NCI-H510A treated with DMSO at 0.1 percent for 48 hours (cell line): ENCODE results near the gene MYOM3.

Experiments used
- DNase-seq: peaks from one replicate; lab custom pipeline; 2025; lab: John Stamatoyannopoulos, UW

MYOM3 gene

DNA sequence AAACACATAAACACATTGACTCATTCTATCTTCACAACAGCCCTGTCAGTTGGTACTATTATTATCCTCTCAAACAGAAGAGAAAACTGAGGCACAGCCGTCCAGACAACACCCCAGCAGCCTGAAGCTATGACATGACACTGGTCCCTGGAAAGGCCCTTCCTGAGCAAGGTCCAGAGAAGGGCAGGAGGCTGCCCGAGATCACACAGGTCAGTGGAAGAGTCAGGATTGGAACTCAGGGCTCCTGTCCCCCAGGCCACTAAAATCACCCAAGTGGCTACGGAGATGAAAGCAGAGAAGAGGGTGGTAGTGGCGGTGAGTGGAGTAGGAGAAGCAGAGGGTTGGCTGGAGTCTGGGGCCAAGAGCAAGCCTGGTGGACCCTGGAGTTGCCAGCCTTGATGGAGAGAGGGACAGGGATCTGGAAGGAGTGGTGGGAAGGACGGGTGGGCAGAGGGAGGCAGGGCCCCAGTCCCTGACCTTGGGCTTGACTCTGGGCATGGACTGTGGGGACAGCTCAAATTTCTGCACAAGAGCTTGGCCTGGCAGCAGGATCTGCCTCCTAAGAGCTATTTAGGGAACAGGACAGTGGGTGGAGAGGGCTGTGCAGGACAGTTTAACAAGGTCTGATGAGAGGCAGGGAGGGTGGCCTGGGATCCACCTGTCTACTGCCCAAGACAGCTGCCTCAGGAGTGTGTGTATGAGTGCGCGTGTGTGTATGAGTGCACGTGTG lies 15.8 kb downstream of the MYOM3 start:
- DNase-seq, result no peak

DNA sequence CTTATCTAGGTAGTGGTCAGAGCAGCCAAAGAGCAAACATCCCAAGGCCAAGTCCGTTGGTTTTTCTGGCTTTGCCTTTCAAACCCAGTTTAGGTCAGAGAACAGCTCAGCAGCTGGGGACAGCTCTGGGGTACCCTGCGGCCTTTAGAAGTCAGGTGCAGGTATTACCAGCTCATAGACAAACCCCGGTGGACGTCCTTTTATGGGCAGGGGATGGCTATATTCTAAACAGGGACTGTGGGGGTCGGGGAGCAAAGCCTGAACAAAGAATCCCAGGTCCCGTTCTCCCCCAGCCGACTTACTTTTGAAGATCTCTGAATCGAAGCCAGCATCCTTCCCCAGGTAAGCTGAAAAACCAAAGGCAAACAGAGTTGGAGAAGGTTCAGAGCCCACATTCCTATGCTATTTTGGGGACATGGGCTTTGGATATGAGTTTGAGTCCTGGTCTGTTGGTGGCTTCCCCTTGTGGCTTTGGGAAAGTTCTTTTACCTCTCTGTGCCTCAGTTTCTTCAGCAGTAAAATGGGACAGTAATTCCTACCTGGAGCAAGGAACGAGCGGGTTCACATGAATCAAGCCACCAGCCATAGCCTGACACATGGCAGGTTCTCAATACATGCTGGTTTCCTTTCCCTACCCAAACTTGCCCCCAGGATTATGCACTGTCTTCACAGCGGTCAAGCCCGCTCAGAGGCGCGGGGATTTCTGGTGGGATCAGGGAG lies 16.6 kb downstream of the MYOM3 start:
- DNase-seq, result no peak

DNA sequence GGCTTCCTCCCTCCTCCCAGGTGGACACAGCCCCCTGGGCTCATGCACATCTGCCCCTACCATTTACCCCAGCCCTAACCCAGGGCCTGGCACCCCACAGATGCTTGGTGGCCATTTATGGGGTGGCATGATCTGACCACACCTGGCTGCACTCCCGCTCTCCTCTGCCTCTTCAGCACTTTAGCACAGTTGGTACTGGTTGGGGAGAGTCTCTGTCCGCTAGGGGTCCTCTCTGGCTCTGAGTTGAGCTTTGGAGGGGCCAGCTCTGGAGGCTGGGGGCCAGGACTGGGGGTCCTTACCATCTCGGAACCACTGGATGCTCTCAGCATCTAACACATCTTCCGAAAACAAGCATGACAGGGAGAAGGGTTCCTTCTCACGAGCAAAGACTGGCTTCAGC lies 17.4 kb downstream of the MYOM3 start:
- DNase-seq, result no peak

DNA sequence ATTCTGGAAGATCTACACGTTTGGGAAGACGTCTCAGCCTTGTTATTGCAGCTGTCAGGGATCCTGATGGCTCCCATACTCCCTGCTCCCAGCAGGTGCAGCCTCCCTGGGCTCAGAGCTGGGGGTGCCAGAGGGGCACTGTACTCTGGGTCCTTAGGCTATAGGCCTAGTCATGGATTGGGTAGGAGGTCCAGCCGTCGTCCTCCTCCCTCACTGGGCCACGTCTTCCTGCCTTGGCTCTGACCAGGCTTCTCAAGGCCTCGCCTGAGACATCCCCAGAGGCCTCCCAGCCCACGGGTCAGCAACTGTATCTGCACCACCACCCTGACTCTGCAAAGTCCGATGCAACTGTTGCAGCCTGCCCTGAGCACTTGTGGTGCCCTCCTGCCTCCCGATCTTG lies 18.2 kb downstream of the MYOM3 start:
- DNase-seq, result no peak

DNA sequence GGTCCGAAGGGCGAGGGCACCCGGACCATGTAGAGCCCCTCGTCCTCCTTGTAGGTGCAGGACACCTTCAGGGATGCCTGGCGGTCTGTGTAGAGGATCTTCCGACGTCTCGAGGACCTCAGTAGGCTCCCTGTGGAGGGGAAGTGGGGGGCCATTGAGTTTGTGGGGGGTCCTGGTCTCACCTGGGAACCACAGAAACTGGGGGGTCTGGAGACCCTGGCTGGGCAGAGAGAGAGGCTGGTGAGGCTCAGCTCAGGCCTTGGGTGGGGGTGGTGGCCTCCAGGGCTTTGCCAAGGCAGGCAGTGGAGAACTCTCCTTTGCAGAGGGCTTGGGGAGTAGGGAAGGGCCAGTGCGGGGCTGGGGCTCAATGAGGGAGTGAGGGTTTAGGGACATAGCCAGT lies 19.0 kb downstream of the MYOM3 start:
- no peak for DNase-seq

DNA sequence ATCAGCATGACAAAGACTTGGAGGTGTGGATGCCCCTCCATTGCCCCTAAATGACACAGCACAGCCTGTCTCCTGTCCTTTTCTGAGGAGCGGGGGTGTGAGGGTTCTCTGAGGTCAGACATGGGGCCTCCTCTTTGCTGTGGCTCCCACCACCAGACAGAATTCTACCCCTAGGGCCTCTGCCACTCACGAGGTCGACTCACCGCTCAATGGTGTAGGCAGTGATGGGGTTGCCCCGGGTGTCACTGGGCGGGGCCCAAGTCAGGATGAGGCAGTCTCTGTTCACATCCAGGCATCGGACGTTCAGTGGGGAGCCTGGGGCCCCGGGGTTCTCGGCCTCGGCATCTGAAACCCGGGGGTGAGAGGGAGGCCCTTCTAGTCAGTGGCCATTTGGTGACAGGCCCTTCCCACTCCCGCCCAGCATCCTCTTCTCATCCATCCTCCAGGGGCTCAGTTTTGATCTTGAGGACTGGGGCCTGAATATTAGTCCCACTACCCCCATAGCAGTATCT lies 19.9 kb downstream of the MYOM3 start:
- DNase-seq, result no peak

GRCh38 chr1:24090736-24091135 lies 21.2 kb downstream of the MYOM3 start:
- DNase-seq, result no peak

DNA sequence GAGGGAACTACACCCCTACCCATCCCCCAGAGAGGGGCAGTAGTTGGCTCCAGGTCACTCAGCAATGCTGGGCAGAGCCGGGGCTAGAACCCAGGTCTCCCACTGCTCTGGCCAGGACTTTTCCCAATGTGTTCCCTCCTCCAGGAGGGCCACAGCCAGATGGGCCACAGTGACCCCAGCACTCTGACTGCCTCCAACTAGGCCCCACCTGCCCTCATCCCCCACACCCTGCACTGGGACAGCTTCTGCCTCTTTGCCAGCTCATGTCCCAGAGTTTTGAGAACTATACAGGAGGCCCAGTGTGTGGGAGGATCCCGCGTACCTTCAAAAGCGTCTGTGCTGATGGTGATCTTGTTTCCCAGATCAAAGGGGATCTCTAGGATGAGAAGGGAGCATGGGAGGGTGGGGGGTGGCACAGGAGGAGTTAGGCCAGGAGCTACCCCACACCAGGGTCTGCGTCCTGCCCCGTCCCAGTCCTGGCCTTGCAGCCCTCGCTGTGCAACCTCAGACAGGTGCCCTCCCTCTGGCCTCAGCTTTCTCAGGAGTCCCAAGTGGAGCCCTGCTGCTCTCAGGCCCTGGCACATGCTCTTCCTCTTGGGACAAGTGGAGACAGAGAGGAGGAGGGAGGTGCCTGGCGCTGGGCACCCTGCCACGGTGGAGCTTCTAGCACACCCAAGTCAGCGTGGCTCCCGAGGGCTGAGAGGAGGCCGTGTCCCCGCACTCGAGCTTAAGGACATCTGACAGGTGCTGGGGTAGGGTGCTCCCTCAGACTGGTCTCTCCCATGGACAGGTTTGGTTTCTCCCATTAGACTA lies 22.0 kb downstream of the MYOM3 start:
- DNase-seq, result peak; percentile 17

DNA sequence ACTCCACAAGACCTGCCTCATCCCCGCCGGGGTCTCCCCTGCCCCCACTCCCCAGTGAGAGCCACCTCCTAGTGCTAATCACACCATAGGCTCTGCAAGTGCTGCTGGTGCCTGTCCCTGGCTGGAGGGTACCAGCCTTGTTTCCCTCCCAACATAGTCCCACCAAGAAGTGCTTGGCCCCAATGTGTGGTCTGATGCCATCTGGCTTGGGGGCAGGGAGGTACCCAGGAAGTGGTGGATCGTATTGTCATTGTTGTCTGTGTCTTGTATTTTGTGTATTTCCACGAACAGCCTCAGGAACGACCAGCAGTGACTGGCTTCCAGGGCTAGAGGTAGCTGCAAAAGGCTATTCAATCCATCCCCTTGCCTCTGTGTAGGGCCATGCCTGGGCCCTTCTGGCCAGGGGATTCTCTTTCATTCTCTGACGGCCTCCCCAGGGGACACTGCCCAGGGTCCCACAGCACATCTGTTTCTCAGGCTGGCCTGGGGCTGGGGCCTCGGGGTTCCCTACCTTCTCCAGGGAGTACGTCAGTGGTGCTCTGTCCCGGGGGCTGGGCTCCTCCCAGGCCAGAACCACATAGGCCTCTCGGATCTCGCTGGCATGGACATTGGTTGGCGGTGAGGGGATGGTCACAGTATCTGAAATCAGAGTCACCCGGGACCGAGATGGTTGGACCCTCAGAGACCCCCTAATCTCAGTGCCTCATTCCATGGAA lies 22.8 kb downstream of the MYOM3 start:
- no peak for DNase-seq

GRCh38 chr1:24086466-24086865 lies 25.5 kb downstream of the MYOM3 start:
- DNase-seq, result no peak

DNA sequence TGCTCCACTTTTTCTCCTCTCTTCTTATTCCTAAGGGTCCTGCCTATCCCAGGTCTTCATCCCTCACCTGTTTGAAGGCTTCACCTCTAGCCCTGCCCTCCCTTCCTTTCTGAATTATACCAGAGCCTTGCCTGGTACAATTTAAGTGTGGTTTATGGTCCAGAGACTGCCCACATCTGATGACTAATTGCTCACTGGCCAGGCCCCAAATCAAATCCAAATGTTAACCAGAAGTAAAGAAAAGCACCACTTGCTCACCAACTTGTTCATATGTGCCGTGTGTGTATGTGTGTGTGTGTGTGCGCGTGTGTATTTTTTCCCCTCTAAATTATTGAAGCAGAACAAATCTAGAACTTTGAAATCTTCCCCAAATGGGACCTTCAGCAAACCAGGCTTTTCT lies 26.4 kb downstream of the MYOM3 start:
- no peak for DNase-seq

- no peak for DNase-seq
These were observed 26.9 kb downstream of the MYOM3 start for GRCh38 chr1:24085007-24085406.

DNA sequence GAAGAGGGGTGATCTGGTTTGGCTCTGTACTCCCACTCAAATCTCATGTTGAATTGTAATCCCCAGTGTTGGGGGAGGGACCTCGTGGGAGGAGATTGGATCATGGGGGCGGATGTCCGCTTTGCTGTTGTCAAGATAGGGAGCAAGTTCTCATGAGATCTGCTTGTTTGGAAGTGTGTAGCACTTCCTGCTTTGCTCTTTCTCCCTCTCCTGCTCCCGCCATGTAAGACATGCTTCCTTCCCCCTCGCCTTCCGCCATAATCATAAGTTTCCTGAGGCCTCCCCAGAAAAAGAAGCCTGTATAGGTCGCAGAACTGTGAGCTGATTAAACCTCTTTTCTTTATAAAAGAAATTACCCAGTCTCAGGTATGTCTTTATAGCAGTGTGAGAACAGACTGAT lies 27.9 kb downstream of the MYOM3 start:
- DNase-seq, result no peak

DNA sequence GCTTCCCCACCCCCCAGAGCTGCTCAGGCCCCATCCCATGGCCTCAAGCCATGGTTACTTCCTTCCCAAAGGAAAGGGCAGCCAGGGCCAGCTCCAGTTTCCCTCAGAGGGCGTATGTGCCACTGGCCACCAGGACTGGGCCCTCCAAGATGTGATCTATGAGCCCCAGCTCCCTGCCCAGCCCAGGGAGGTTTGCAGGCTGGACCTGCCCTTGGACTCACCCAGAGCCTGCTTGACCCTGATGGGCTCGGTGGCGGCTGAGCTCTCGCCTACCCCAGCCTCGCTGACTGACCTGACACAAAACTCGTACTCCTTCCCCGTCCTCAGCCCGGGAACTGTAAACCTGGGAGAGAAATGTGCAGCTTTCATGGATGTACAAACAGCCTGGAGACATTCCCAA lies 29.6 kb downstream of the MYOM3 start:
- DNase-seq, result no peak

GRCh38 chr1:24081190-24081589 lies 30.7 kb downstream of the MYOM3 start:
- DNase-seq, result no peak

- DNase-seq, result no peak
These were observed 31.8 kb downstream of the MYOM3 start for GRCh38 chr1:24080131-24080530.

DNA sequence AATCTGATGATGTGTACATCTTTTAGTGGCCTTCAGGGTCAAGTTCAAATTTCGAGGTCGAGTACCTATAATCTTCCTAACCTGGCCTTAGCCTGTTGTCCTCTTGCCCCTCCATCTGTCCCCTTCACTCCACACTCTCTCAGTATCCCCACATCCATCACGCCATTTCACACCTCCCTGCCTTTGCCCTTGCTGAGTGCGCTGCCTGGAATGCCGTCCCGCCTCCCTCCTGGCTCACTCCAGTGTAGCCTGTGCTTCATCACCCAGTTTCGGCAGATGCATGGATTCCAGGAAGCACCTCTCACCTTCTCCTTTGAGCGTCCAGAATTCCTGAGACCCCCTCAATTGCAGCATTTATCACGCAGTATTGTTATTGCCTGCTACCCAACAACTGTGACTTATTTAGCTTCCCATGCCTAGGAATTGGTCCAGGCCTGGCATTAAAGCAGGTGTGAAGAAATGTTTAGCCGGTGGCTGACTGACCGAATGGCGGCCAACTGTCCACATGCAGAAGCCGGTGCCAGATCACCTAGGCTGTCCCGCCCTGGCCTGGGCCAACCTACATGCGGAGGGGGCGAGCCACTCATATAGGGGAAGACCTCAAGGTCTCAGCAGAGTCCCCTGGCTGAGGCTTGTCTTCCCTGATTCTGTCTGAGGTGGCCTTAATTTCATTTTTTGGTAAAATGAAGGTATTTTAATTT lies 34.5 kb downstream of the MYOM3 start:
- DNase-seq, result no peak

DNA sequence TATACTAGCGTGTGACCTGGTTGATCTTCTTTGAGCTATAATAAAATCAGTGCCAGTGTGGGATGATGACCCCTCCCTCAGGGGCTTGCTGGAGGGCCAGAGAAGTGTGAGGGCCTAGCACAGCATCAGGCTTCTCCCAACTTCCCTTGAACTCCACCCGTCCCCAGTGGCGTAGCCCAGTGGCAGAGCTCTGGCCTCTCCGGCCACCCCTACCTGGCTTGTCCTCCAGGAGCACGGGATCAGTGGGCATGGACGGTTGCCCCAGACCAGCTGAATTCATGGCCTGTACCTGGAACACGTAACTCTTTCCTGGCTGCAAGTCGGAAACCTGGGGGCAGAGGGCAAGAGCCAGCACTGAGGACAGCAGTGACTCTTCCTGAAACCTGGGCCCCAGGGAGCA lies 36.0 kb downstream of the MYOM3 start:
- DNase-seq, result no peak

DNA sequence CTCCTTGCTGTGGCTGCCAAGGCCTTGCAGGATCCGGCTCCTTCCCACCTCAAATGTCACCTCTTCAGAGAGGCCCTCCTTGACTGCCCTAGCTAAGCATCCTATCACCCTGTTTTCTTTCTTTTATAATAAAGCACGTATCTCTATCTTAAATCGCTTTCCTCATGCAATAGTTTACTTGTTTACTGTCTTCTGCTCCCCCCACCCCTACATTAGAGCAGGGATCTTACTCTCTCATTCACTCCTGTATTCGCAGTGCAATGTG lies 36.4 kb downstream of the MYOM3 start:
- DNase-seq, result no peak

DNA sequence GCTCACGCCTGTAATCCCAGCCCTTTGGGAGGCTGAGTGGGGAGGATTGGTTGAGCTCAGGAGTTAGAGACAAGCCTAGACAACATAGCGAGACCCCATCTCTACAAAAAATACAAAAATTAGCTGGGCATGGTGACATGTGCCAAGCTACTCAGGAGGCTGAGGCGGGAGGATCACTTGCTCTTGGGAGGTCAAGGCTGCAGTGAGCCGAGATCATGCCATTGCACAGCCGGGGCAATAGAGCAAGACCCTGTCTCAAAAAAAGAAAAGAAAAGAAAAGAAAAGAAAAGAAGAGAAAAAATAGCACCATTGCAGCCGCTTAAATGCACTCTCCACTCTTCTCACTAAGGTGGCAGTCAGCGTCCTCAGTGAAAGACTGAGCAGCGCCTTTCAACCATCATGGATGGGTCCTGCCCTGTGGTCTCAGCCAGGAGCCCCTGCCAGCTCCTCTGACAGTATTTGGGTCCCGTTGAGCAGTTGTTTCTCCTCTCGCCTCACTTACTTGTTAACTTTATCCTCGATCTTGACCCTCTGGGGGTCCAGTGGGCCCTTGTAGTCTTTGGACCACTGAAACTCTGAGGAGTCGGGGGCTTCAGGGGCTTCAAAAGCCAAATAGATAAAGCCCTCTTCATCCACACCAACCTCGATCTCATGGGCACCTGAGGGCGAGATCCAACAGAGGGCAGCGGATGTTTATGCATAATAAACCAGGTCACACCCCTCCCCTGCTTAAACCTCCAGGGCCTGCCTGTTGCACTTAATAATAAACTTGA lies 36.9 kb downstream of the MYOM3 start:
- DNase-seq, result no peak

DNA sequence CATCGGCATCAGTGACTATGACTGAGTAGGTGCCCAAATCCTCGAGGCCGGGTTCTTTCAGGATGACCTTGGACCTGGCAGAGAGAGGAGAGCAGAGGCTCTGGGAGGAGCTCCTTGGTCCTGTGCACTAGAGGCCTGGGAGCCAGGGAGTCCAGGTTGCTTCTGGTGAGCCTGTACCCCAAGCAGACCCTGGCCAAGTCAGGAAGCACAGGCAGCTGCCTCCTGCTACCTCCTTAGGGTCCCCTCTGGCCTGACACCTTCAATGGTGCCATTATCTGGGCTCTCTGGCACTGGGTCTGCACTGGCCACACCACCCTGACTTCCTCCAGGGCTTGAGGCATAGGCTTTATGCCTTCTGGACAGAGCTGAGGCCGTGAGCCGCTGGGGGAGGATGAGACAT lies 37.7 kb downstream of the MYOM3 start:
- no peak for DNase-seq
